Measurements from ENCODE around the gene CNNM2. TPM values are rescaled to one million over a fixed set of nuclear protein-coding genes. Genes with fewer than 3 reads are reported as not detected.

Gene CNNM2
- total RNA-seq, 1 experiment from 2014 or later = 23.5 TPM

GRCh38 chr10:103100620-103101019, 182.5 kb downstream of the CNNM2 start:
- POLR2A ChIA-PET = interaction anchor here (0.8 kb wide), 1 partner anchor 23 kb away, joined by 3 read pairs; no protein-coding TSS in a partner anchor
- DNase-seq (ENCODE audit: low spot score) (no peak), ATAC-seq (peak; percentile 51)
- Mint-ChIP-seq H3K27ac (no peak overlapping the region), H3K4me3 (no peak overlapping the region), H3K4me1 (peaks cover 14% of the 10 kb centered on the region), H3K27me3 (ENCODE audit: low read depth) (no peaks in the 10 kb centered on the region), H3K36me3 (peaks cover 30% of the 10 kb centered on the region), H3K9me3 (no peaks in the 10 kb centered on the region)
- TF ChIP-seq TCF7 (CRISPR knock-in tag; IDR thresholded peaks at IDR 0.05; ENCODE audit: low read depth) (no peak), JUN (CRISPR knock-in tag; IDR thresholded peaks at IDR 0.05) (no peak), GTF2I (CRISPR knock-in tag; conservative IDR thresholded peaks at IDR 0.05) (no peak), FOXP4 (CRISPR knock-in tag; IDR thresholded peaks at IDR 0.05) (no peak), NFYB (CRISPR knock-in tag; conservative IDR thresholded peaks at IDR 0.05; ENCODE audit: low read depth) (no peak), NFE2L1 (CRISPR knock-in tag; IDR thresholded peaks at IDR 0.05) (no peak), E2F4 (CRISPR knock-in tag; IDR thresholded peaks at IDR 0.05; ENCODE audit: borderline replicate concordance, low read depth) (no peak), ZNF263 (CRISPR knock-in tag; IDR thresholded peaks at IDR 0.05; ENCODE audit: low read depth) (no peak), EMX1 (CRISPR knock-in tag; IDR thresholded peaks at IDR 0.05) (no peak), ESRRA (CRISPR knock-in tag; IDR thresholded peaks at IDR 0.05; ENCODE audit: borderline replicate concordance) (no peak), NR1H2 (CRISPR knock-in tag; IDR thresholded peaks at IDR 0.05) (no peak), PRDM15 (CRISPR knock-in tag; IDR thresholded peaks at IDR 0.05) (no peak), AR (CRISPR knock-in tag; IDR thresholded peaks at IDR 0.05) (no peak), ZNF317 (CRISPR knock-in tag; IDR thresholded peaks at IDR 0.05; ENCODE audit: borderline replicate concordance, low read depth) (no peak), PREB (CRISPR knock-in tag; IDR thresholded peaks at IDR 0.05; ENCODE audit: borderline replicate concordance) (no peak), ZBTB21 (CRISPR knock-in tag; IDR thresholded peaks at IDR 0.05; ENCODE audit: borderline replicate concordance) (no peak)
- TF ChIP-seq, protein P1, sequence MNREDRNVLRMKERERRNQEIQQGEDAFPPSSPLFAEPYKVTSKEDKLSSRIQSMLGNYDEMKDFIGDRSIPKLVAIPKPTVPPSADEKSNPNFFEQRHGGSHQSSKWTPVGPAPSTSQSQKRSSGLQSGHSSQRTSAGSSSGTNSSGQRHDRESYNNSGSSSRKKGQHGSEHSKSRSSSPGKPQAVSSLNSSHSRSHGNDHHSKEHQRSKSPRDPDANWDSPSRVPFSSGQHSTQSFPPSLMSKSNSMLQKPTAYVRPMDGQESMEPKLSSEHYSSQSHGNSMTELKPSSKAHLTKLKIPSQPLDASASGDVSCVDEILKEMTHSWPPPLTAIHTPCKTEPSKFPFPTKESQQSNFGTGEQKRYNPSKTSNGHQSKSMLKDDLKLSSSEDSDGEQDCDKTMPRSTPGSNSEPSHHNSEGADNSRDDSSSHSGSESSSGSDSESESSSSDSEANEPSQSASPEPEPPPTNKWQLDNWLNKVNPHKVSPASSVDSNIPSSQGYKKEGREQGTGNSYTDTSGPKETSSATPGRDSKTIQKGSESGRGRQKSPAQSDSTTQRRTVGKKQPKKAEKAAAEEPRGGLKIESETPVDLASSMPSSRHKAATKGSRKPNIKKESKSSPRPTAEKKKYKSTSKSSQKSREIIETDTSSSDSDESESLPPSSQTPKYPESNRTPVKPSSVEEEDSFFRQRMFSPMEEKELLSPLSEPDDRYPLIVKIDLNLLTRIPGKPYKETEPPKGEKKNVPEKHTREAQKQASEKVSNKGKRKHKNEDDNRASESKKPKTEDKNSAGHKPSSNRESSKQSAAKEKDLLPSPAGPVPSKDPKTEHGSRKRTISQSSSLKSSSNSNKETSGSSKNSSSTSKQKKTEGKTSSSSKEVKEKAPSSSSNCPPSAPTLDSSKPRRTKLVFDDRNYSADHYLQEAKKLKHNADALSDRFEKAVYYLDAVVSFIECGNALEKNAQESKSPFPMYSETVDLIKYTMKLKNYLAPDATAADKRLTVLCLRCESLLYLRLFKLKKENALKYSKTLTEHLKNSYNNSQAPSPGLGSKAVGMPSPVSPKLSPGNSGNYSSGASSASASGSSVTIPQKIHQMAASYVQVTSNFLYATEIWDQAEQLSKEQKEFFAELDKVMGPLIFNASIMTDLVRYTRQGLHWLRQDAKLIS (CRISPR knock-in tag; IDR thresholded peaks at IDR 0.05; ENCODE audit: borderline replicate concordance) = no peak
- TF ChIP-seq, protein P2, sequence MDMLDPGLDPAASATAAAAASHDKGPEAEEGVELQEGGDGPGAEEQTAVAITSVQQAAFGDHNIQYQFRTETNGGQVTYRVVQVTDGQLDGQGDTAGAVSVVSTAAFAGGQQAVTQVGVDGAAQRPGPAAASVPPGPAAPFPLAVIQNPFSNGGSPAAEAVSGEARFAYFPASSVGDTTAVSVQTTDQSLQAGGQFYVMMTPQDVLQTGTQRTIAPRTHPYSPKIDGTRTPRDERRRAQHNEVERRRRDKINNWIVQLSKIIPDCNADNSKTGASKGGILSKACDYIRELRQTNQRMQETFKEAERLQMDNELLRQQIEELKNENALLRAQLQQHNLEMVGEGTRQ (CRISPR knock-in tag; IDR thresholded peaks at IDR 0.05) = no peak
- TF ChIP-seq, protein P3, sequence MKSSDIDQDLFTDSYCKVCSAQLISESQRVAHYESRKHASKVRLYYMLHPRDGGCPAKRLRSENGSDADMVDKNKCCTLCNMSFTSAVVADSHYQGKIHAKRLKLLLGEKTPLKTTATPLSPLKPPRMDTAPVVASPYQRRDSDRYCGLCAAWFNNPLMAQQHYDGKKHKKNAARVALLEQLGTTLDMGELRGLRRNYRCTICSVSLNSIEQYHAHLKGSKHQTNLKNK (CRISPR knock-in tag; IDR thresholded peaks at IDR 0.05) = no peak
- CTCF ChIA-PET = interaction anchor here (1.2 to 3.1 kb wide), 3 partner anchors 10 to 144 kb away, joined by 3 to 22 read pairs (median 7); no protein-coding TSS in a partner anchor

Data from WTC11 (cell line).